ENCODE results near the gene SCN11A. TPM values are rescaled to one million over a fixed set of nuclear protein-coding genes. Genes with fewer than 3 reads are reported as not detected.
A peak's percentile ranks its signal among the peaks of the same experiment; 100 is the strongest.

SCN11A gene
- total and polyA plus RNA-seq, 2 of the 13 experiments (the other 11 are each of a cell fraction or from before 2014, with no cell fraction given), result 0.02 to 0.11 TPM

DNA sequence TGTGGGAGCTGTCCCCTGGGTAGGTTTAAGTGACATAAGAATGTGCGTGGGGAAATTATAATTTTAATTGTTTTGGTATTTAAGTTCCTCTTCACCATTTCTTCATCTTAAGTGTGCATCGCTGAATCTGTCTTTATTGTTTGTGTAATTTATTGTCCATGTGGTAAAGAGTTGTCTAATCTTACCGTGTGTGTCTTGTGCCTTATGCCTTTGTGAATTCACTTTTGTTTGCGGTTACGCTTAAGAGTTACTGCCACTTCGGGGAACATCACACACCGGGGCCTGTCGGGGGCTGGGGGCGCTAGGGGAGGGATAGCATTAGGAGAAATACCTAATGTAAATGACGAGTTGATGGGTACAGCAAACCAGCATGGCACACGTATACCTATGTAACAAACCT, 839 bp upstream of the SCN11A start:
- no peak for ATAC-seq
- TF ChIP-seq SAFB2 (CRISPR knock-in tag; IDR thresholded peaks at IDR 0.05; ENCODE audit: borderline replicate concordance, low read depth) (no peak), ZNF598 (CRISPR knock-in tag; IDR thresholded peaks at IDR 0.05; ENCODE audit: borderline replicate concordance) (no peak), CHD4 (IDR thresholded peaks at IDR 0.05; ENCODE audit: borderline replicate concordance, low read length) (no peak), NR1H2 (CRISPR knock-in tag; IDR thresholded peaks at IDR 0.05; ENCODE audit: borderline replicate concordance, low read depth) (no peak), TOE1 (CRISPR knock-in tag; IDR thresholded peaks at IDR 0.05) (no peak), TCF7L2 (IDR thresholded peaks at IDR 0.05; ENCODE audit: low read depth, low read length) (no peak), XRCC5 (optimal IDR thresholded peaks at IDR 0.05; ENCODE audit: low read length) (no peak), MLLT10 (CRISPR knock-in tag; IDR thresholded peaks at IDR 0.05) (no peak), U2AF2 (IDR thresholded peaks at IDR 0.05; ENCODE audit: low read depth, low read length) (no peak)
- TF ChIP-seq, protein P1, sequence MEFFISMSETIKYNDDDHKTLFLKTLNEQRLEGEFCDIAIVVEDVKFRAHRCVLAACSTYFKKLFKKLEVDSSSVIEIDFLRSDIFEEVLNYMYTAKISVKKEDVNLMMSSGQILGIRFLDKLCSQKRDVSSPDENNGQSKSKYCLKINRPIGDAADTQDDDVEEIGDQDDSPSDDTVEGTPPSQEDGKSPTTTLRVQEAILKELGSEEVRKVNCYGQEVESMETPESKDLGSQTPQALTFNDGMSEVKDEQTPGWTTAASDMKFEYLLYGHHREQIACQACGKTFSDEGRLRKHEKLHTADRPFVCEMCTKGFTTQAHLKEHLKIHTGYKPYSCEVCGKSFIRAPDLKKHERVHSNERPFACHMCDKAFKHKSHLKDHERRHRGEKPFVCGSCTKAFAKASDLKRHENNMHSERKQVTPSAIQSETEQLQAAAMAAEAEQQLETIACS (CRISPR knock-in tag; IDR thresholded peaks at IDR 0.05), result no peak
- TF ChIP-seq, protein P2, sequence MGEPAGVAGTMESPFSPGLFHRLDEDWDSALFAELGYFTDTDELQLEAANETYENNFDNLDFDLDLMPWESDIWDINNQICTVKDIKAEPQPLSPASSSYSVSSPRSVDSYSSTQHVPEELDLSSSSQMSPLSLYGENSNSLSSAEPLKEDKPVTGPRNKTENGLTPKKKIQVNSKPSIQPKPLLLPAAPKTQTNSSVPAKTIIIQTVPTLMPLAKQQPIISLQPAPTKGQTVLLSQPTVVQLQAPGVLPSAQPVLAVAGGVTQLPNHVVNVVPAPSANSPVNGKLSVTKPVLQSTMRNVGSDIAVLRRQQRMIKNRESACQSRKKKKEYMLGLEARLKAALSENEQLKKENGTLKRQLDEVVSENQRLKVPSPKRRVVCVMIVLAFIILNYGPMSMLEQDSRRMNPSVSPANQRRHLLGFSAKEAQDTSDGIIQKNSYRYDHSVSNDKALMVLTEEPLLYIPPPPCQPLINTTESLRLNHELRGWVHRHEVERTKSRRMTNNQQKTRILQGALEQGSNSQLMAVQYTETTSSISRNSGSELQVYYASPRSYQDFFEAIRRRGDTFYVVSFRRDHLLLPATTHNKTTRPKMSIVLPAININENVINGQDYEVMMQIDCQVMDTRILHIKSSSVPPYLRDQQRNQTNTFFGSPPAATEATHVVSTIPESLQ (CRISPR knock-in tag; conservative IDR thresholded peaks at IDR 0.05), result no peak
- TF ChIP-seq, protein P3, sequence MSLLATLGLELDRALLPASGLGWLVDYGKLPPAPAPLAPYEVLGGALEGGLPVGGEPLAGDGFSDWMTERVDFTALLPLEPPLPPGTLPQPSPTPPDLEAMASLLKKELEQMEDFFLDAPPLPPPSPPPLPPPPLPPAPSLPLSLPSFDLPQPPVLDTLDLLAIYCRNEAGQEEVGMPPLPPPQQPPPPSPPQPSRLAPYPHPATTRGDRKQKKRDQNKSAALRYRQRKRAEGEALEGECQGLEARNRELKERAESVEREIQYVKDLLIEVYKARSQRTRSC (CRISPR knock-in tag; IDR thresholded peaks at IDR 0.05; ENCODE audit: low read depth), result no peak
- Histone ChIP-seq H3K4me1 (ENCODE audit: insufficient read depth, low read length) (peaks cover 26% of the 10 kb centered on the region), H3K9me3 (ENCODE audit: low read length) (no peaks in the 10 kb centered on the region), H3K27ac (ENCODE audit: extremely low read length, insufficient read depth, low read length) (peak overlapping the region; percentile 84), H3K4me3 (replicated peaks in 1 of 3; ENCODE audit: insufficient read depth in 1 of 3, low read depth in 2 of 3, low read length in 3 of 3) (peak overlapping the region; percentile 74 to 95 (median 86)), H3K4me2 (ENCODE audit: low read depth, low read length) (peak overlapping the region; percentile 82), H3K79me2 (ENCODE audit: insufficient read depth, low read length) (peaks cover 50% of the 10 kb centered on the region), H3K9ac (ENCODE audit: insufficient read depth, low read depth, low read length) (peak overlapping the region; percentile 86), H4K20me1 (ENCODE audit: insufficient read depth, low read length) (no peaks in the 10 kb centered on the region), H3K36me3 (replicated peaks in 1 of 2; ENCODE audit: control insufficient read depth in 1 of 2, insufficient read depth in 2 of 2, low read length in 2 of 2) (no peaks in the 10 kb centered on the region), H3K27me3 (ENCODE audit: control insufficient read depth in 1 of 2, insufficient read depth in 2 of 2, low read length in 2 of 2) (no peaks in the 10 kb centered on the region; a peak in 2 of 5 replicates), H2AFZ (ENCODE audit: low read length) (no peak overlapping the region)
- no TSS peak for BruUV-seq (replicated peaks)
- intact Hi-C loops (cut with micrococcal nuclease; ENCODE audit: unreplicated experiment), result no loop called here
- in situ Hi-C loops (cut with HindIII; ENCODE audit: extremely low pct_ligation_motif_present, low pct_unique_long_range_greater_than_20kb), result no loop called here
- no peak for FAIRE-seq
- ChIA-PET POLR2A (no interaction called here), CTCF (ENCODE audit: low intra/inter-chr PET ratio, low total read pairs) (no interaction called here)
- WGBS (ENCODE audit: low lambda C conversion rate), result 1% methylated on average over 11 of the region's 11 CpGs
- no peak for DNase-seq (ENCODE audit: low spot score)
